Neural progenitor cell (in vitro differentiated cells): ENCODE results near the gene EGFL6. TPM values are rescaled to one million over a fixed set of nuclear protein-coding genes. Genes with fewer than 3 reads are reported as not detected.
"Not testable (repeated sequence)": the region's sequence is repeated elsewhere in the genome, so short reads cannot be mapped to it uniquely, and the experiment has no call there.

Experiments
- DNase-seq: peaks from one replicate; pipeline ENCODE4 v3.0.0-alpha.2; 2016; ENCODE audit warnings: low spot score
- H2AFZ ChIP-seq: fragments of 200-600 bp; sonication (generic); replicated peaks from 2 replicates; pipeline ENCODE4 v1.6.1; 2016; ENCODE audit warnings: antibody characterized with exemption
- H3F3A ChIP-seq: fragments of 200-600 bp; sonication (generic); 2 replicates; pipeline ENCODE4 v1.6.1; 2016; ENCODE audit warnings: antibody characterized with exemption, low read depth
- H3K27ac ChIP-seq: fragments of 200-600 bp; sonication (generic); 2 replicates; pipeline ENCODE4 v1.5.1; 2016; ENCODE audit warnings: mild to moderate bottlenecking
- H3K27me3 ChIP-seq: fragments of 200-600 bp; sonication (generic); 2 replicates; pipeline ENCODE4 v1.6.1; 2016; ENCODE audit warnings: mild to moderate bottlenecking, moderate library complexity
- H3K36me3 ChIP-seq: fragments of 200-600 bp; sonication (generic); 2 replicates; pipeline ENCODE4 v1.5.1; 2016
- H3K4me1 ChIP-seq: fragments of 200-600 bp; sonication (generic); 2 replicates; pipeline ENCODE4 v1.6.1; 2016; ENCODE audit warnings: mixed run types
- H3K4me2 ChIP-seq: fragments of 200-600 bp; sonication (generic); 2 replicates; pipeline ENCODE4 v1.6.1; 2016
- H3K4me3 ChIP-seq: fragments of 200-600 bp; sonication (generic); 2 replicates; pipeline ENCODE4 v1.5.1; 2016
- H3K79me2 ChIP-seq: fragments of 200-600 bp; sonication (generic); 2 replicates; pipeline ENCODE4 v1.6.1; 2016; ENCODE audit warnings: low read depth
- H3K9ac ChIP-seq: fragments of 200-600 bp; sonication (generic); 2 replicates; pipeline ENCODE4 v1.6.1; 2016
- H3K9me3 ChIP-seq: fragments of 200-600 bp; sonication (generic); 2 replicates; pipeline ENCODE4 v1.5.1; 2016; ENCODE audit warnings: low read depth
- H4K20me1 ChIP-seq: fragments of 200-600 bp; sonication (generic); 2 replicates; pipeline ENCODE4 v1.6.1; 2016; ENCODE audit warnings: low read depth
- H3K27ac Mint-ChIP-seq: 3 replicates; pipeline ENCODE4 v1.8.0; 2021; ENCODE audit warnings: mixed read lengths
- H3K27me3 Mint-ChIP-seq: 2 replicates; pipeline ENCODE4 v1.8.0; 2022; ENCODE audit warnings: low read depth, mild to moderate bottlenecking, inconsistent platforms, moderate library complexity, mixed read lengths; ENCODE audit not compliant: insufficient read depth
- H3K36me3 Mint-ChIP-seq: 3 replicates; pipeline ENCODE4 v1.8.0; 2021; ENCODE audit warnings: mixed read lengths
- H3K4me1 Mint-ChIP-seq: 3 replicates; pipeline ENCODE4 v1.8.0; 2021; ENCODE audit warnings: mixed read lengths
- H3K4me3 Mint-ChIP-seq: 3 replicates; pipeline ENCODE4 v1.8.0; 2021; ENCODE audit warnings: mild to moderate bottlenecking, moderate library complexity, mixed read lengths
- H3K9me3 Mint-ChIP-seq: 3 replicates; pipeline ENCODE4 v1.8.0; 2020; ENCODE audit warnings: mixed read lengths
- EZH2 ChIP-seq: fragments of 200-600 bp; sonication (generic); IDR thresholded peaks from 2 replicates; pipeline ENCODE4 v1.6.1; 2017; ENCODE audit warnings: antibody characterized with exemption, mild to moderate bottlenecking, moderate library complexity
- EZH2phosphoT487 ChIP-seq: fragments of 200-600 bp; sonication (generic); IDR thresholded peaks from 2 replicates; pipeline ENCODE4 v1.6.1; 2017; ENCODE audit warnings: antibody characterized with exemption
- microRNA-seq: library from miRNA; unstranded; fragments of <30 nt; microRNA quantifications from one replicate; pipeline ENCODE4, GENCODE V29; 2016
- total RNA-seq: library from RNA; depleted of rRNA; stranded (reverse); fragments of >200 nt; gene quantifications from 2 replicates; pipeline ENCODE4 v1.2.3, GENCODE V29; 2015; ENCODE audit warnings: low replicate concordance
- TF ChIP-seq, protein P1 (sequence below): fragments of 200-600 bp; sonication (generic); IDR thresholded peaks from 2 replicates; pipeline ENCODE4 v1.5.1; 2017; ENCODE audit warnings: antibody characterized with exemption, mild to moderate bottlenecking

The EGFL6 gene
- total RNA-seq, 1 donor from 2014 or later: 1.2 TPM

DNA sequence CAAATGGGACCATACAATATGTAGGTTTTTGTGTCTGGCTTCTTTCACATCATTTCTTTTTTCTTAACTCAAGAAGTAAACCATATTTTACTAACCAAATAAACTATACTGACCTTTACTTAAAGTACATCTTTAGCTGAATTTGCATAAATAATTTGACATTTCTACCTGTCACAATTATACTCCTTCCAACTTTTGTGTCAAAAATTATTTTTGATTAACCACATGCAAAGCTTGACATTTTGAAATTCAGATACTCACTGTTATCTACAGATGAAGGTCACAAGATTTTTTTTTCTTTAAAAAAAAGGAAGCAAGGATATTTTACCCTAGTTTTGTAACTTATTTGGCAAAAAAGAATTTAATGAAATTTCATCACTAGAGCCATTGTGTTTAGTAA is 107.5 kb downstream of the EGFL6 start:
- Mint-ChIP-seq H3K9me3 (peaks cover 2% of the 10 kb centered on the region), H3K36me3 (no peaks in the 10 kb centered on the region), H3K27me3 (no peaks in the 10 kb centered on the region), H3K4me3 (no peak overlapping the region), H3K27ac (no peak overlapping the region), H3K4me1 (no peaks in the 10 kb centered on the region)
- Histone ChIP-seq H3K9ac (no peak overlapping the region), H3K79me2 (no peaks in the 10 kb centered on the region), H2AFZ (no peak overlapping the region), H3K4me2 (no peak overlapping the region), H3K36me3 (no peaks in the 10 kb centered on the region), H3F3A (no peaks in the 10 kb centered on the region), H3K4me1 (no peaks in the 10 kb centered on the region), H3K27me3 (no peaks in the 10 kb centered on the region), H4K20me1 (no peaks in the 10 kb centered on the region), H3K4me3 (no peak overlapping the region), H3K9me3 (no peaks in the 10 kb centered on the region), H3K27ac (no peak overlapping the region)
- DNase-seq: no peak
- TF ChIP-seq, protein P1, sequence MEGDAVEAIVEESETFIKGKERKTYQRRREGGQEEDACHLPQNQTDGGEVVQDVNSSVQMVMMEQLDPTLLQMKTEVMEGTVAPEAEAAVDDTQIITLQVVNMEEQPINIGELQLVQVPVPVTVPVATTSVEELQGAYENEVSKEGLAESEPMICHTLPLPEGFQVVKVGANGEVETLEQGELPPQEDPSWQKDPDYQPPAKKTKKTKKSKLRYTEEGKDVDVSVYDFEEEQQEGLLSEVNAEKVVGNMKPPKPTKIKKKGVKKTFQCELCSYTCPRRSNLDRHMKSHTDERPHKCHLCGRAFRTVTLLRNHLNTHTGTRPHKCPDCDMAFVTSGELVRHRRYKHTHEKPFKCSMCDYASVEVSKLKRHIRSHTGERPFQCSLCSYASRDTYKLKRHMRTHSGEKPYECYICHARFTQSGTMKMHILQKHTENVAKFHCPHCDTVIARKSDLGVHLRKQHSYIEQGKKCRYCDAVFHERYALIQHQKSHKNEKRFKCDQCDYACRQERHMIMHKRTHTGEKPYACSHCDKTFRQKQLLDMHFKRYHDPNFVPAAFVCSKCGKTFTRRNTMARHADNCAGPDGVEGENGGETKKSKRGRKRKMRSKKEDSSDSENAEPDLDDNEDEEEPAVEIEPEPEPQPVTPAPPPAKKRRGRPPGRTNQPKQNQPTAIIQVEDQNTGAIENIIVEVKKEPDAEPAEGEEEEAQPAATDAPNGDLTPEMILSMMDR: no peak

DNA sequence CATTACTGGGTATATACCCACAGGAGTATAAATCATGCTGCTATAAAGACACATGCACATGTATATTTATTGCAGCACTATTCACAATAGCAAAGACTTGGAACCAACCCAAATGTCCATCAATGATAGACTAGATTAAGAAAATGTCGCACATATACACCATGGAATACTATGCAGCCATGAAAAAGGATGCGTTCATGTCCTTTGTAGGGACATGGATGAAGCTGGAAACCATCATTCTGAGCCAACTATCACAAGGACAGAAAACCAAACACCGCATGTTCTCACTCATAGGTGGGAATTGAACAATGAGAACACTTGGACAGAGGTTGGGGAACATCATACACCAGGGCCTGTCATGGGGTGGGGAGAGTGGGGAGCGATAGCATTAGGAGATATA is 110.3 kb downstream of the EGFL6 start:
- not testable (repeated sequence) for H3K9ac ChIP-seq, H3K4me2 ChIP-seq, H3K27me3 ChIP-seq, H4K20me1 ChIP-seq, H3K27ac ChIP-seq, H3K79me2 ChIP-seq, H3F3A ChIP-seq, H3K4me3 Mint-ChIP-seq, H3K9me3 ChIP-seq, H3K27ac Mint-ChIP-seq, H3K4me1 Mint-ChIP-seq, H3K36me3 ChIP-seq, H3K4me1 ChIP-seq, H2AFZ ChIP-seq, H3K9me3 Mint-ChIP-seq, H3K27me3 Mint-ChIP-seq, H3K4me3 ChIP-seq, DNase-seq, H3K36me3 Mint-ChIP-seq

DNA sequence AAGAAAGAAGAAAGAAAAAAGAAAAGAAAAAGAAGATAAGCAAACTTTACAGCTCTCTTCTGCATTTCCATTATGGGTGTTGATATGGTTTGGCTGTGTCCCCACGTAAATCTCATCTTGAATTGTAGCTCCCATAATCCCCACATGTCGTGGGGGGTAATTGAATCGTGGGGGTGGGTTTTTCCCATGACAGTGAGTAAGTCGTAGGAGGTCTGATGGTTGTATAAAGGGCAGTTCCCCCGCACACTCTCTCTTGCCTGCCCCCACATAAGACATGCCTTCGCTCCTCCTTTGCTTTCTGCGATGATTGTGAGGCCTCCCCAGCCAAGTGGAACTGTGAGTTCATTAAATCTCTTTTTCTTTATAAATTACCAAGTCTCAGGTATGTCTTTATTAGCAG is 112.2 kb downstream of the EGFL6 start:
- H3F3A ChIP-seq: no peaks in the 10 kb centered on the region
- Mint-ChIP-seq H3K27me3 (no peaks in the 10 kb centered on the region), H3K4me1 (no peaks in the 10 kb centered on the region), H3K9me3 (peaks cover 2% of the 10 kb centered on the region), H3K27ac (no peak overlapping the region), H3K36me3 (no peaks in the 10 kb centered on the region), H3K4me3 (no peak overlapping the region)
- no peak overlapping the region for H2AFZ ChIP-seq
- TF ChIP-seq EZH2 (no peak), EZH2phosphoT487 (no peak)
- TF ChIP-seq, protein P1: no peak
- H3K9ac ChIP-seq: no peak overlapping the region
- no peaks in the 10 kb centered on the region for H3K4me1 ChIP-seq
- no peaks in the 10 kb centered on the region for H3K79me2 ChIP-seq
- no peak overlapping the region for H3K4me2 ChIP-seq
- H3K36me3 ChIP-seq: no peaks in the 10 kb centered on the region
- no peak for DNase-seq
- H3K4me3 ChIP-seq: no peak overlapping the region
- no peaks in the 10 kb centered on the region for H3K27me3 ChIP-seq
- H4K20me1 ChIP-seq: no peaks in the 10 kb centered on the region
- H3K27ac ChIP-seq: no peak overlapping the region
- H3K9me3 ChIP-seq: no peaks in the 10 kb centered on the region

Small RNAs within 50 kb of the gene (microRNA-seq; reads per million reads assigned to microRNA genes)
- gene MIR6086: not detected

Other genes starting within 250 kb of the EGFL6 start
- gene ATXN3L, start 249.5 kb upstream of the EGFL6 start, total RNA-seq: not detected in 2 replicates
- 3.6 and 6.8 TPM in 2 replicates for gene TCEANC, start 83.5 kb downstream of the EGFL6 start, total RNA-seq
- 27.9 and 30.5 TPM in 2 replicates for gene RAB9A, start 119.5 kb downstream of the EGFL6 start, total RNA-seq
- gene TRAPPC2, start 165.0 kb downstream of the EGFL6 start, total RNA-seq: 24.9 and 31.6 TPM in 2 replicates
- gene OFD1, start 165.1 kb downstream of the EGFL6 start, total RNA-seq: 23.3 and 36.0 TPM in 2 replicates
- gene GPM6B, start 247.5 kb downstream of the EGFL6 start, total RNA-seq: 49.6 and 69.2 TPM in 2 replicates